COLO668 (cell line): Measurements from ENCODE around the gene PNLIP.

ENCODE experiments used
- DNase-seq: peaks from one replicate; lab custom pipeline; 2025; ENCODE audit not compliant: unreplicated experiment; lab: John Stamatoyannopoulos, UW

The PNLIP gene

DNA sequence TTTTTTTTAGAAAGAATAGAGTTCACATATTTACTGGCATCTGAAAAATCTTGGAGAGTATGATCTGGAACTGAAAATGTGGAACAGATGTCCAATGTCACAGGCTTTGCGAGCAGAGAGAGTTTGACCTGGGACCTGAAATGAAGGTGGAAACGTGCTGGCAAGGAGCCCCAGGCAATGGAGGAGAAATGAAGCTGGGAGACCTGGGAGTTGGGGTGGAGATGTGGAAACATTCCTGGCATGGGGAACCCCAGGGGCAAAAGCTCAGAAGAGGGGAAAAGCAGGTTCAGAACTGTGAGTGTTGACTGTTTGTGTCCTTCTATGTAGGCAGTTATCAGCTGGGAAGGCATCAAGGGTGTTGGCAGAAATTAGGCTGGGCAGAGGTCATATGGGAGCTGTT lies 67.7 kb downstream of the PNLIP start:
- no peak for DNase-seq

GRCh38 chr10:116614796-116615195 lies 69.1 kb downstream of the PNLIP start:
- DNase-seq: no peak

DNA sequence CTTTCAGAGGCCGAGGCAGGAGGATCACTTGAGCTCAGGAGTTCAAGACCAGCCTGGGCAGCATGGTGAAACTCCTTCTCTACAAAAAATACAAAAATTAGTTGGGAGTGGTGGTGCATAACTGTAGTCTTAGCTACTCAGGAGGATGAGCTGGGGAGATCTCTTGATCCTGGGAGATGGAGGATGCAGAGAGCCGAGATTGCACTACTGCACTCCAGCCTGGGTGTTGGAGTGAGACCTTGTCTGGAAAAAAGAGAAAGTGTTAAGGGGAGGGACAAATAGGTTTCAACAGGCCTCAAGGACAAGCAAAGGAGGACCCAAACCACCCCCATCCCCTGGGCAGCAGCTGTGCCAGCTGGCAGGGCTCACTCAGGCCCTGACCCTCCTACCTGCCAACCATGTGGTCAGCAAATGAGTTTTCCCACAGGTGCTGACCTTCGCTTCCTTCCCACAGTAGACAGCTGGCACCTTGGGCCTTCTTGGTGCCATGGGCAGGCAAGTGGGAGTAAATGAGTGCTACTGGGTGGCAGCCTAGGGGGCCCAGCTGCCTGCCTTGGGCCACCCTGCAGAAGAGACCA lies 69.6 kb downstream of the PNLIP start:
- no peak for DNase-seq
